ENCODE results near the gene POU2F1. TPM values are rescaled to one million over a fixed set of nuclear protein-coding genes. Genes with fewer than 3 reads are reported as not detected.

POU2F1 gene
- total RNA-seq, 4 donors from 2014 or later, result 8.7 to 34.0 (median 9.6) TPM

GRCh38 chr1:167469280-167469965 is 248.7 kb downstream of the POU2F1 start:
- DNase-seq (ENCODE audit: low spot score in 2 of 2), result no peak
- TF ChIP-seq POLR2A (IDR thresholded peaks at IDR 0.05), result no peak
- TF ChIP-seq, protein P1, sequence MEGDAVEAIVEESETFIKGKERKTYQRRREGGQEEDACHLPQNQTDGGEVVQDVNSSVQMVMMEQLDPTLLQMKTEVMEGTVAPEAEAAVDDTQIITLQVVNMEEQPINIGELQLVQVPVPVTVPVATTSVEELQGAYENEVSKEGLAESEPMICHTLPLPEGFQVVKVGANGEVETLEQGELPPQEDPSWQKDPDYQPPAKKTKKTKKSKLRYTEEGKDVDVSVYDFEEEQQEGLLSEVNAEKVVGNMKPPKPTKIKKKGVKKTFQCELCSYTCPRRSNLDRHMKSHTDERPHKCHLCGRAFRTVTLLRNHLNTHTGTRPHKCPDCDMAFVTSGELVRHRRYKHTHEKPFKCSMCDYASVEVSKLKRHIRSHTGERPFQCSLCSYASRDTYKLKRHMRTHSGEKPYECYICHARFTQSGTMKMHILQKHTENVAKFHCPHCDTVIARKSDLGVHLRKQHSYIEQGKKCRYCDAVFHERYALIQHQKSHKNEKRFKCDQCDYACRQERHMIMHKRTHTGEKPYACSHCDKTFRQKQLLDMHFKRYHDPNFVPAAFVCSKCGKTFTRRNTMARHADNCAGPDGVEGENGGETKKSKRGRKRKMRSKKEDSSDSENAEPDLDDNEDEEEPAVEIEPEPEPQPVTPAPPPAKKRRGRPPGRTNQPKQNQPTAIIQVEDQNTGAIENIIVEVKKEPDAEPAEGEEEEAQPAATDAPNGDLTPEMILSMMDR (IDR thresholded peaks at IDR 0.05), result no peak
- WGBS, 2 donors, result 71 to 76% methylated on average over 7 of the region's 7 CpGs
- intact Hi-C loops (cut with DNase I; ENCODE audit: low total_unique reads), result no loop called here
- H3K4me3 ChIP-seq (ENCODE audit: low read depth, poor library complexity, severe bottlenecking), result no peak overlapping the region

- DNase-seq (ENCODE audit: low spot score in 2 of 2), result no peak
- TF ChIP-seq POLR2A (IDR thresholded peaks at IDR 0.05), result no peak
- TF ChIP-seq, protein P1 (IDR thresholded peaks at IDR 0.05), result no peak
- H3K4me3 ChIP-seq (ENCODE audit: low read depth, poor library complexity, severe bottlenecking), result no peak overlapping the region
- intact Hi-C loops (cut with DNase I; ENCODE audit: low total_unique reads), result no loop called here
- 86 to 90% methylated on average over 5 of the region's 5 CpGs for WGBS, 2 donors
Observed at GRCh38 chr1:167471568-167471967, 250.9 kb downstream of the POU2F1 start.

GRCh38 chr1:167472752-167473521 is 252.3 kb downstream of the POU2F1 start:
- no peak overlapping the region for H3K4me3 ChIP-seq (ENCODE audit: low read depth, poor library complexity, severe bottlenecking)
- TF ChIP-seq, protein P1 (IDR thresholded peaks at IDR 0.05), result no peak
- TF ChIP-seq POLR2A (IDR thresholded peaks at IDR 0.05), result no peak
- no peak for DNase-seq (ENCODE audit: low spot score in 2 of 2)
- intact Hi-C loops (cut with DNase I; ENCODE audit: low total_unique reads), result no loop called here
- 83 to 84% methylated on average over 10 of the region's 10 CpGs for WGBS, 2 donors

GRCh38 chr1:167473761-167474160 is 253.1 kb downstream of the POU2F1 start:
- H3K4me3 ChIP-seq (ENCODE audit: low read depth, poor library complexity, severe bottlenecking), result no peak overlapping the region
- DNase-seq (ENCODE audit: low spot score in 2 of 2), result no peak
- intact Hi-C loops (cut with DNase I; ENCODE audit: low total_unique reads), result no loop called here
- WGBS, 2 donors, result 47% methylated on average over 5 of the region's 5 CpGs
- TF ChIP-seq, protein P1 (IDR thresholded peaks at IDR 0.05), result no peak
- TF ChIP-seq POLR2A (IDR thresholded peaks at IDR 0.05), result no peak

- DNase-seq (ENCODE audit: low spot score in 2 of 2), result no peak
- intact Hi-C loops (cut with DNase I; ENCODE audit: low total_unique reads), result no loop called here
- 42 to 47% methylated on average over 5 of the region's 5 CpGs for WGBS, 2 donors
- TF ChIP-seq POLR2A (IDR thresholded peaks at IDR 0.05), result no peak
- TF ChIP-seq, protein P1 (IDR thresholded peaks at IDR 0.05), result no peak
- no peak overlapping the region for H3K4me3 ChIP-seq (ENCODE audit: low read depth, poor library complexity, severe bottlenecking)
Observed at GRCh38 chr1:167474191-167474641, 253.5 kb downstream of the POU2F1 start.

Data from lower leg skin (tissue), 4 donors.